HG03457 (cell line): ENCODE results near the gene FLRT2.

ENCODE experiments used
- ATAC-seq: cut with Tn5 transposase; IDR thresholded peaks from one replicate; pipeline ENCODE4 v1.9.1; 2021; ENCODE audit warnings: moderate number of reproducible peaks; ENCODE audit not compliant: unreplicated experiment

Gene FLRT2

GRCh38 chr14:85594217-85594616, 64.3 kb downstream of the FLRT2 start:
- no peak for ATAC-seq

DNA sequence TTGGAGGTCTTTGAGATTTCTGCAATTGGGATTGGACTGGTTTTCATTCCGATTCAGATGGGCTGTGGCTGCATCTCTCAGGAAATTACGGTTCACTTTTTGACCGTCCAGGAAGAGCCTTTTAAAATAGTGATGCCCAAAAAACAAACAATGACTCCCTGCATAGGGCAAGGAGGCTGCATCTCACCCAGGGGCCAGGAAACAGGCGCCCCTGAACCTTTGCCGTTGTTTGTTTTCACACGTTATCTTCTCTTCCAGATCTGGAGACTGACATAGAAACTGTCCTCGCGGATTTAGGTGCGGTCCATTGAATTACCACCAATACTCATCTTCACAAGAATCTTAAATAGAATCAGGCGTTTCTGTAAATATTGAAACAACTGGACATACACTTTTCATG, 66.0 kb downstream of the FLRT2 start:
- ATAC-seq = no peak

GRCh38 chr14:85596562-85596961, 66.6 kb downstream of the FLRT2 start:
- ATAC-seq = no peak

GRCh38 chr14:85597701-85598100, 67.8 kb downstream of the FLRT2 start:
- ATAC-seq = no peak

- ATAC-seq = no peak
Observed at GRCh38 chr14:85599939-85600338, 70.0 kb downstream of the FLRT2 start.

DNA sequence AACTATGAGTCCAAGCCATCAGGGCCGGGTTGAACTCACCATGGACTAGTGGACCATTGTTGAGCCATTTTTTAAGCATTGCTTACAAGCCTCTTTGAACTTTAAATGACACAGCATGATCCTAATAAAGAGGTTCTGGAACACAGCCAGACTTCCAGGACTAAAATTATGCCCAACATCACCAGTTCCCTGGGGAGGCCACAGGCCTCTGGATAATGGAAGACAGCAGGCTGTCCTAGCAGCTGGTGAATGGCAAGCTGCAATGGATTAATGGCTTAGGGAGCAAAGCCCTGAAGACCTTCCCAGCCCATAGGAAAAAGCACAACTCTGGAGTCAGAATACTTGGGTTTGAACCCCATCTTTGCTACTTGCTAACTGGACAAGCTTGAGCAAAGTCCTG, 71.3 kb downstream of the FLRT2 start:
- ATAC-seq = no peak

- ATAC-seq = no peak
Observed at GRCh38 chr14:85601690-85602089, 71.7 kb downstream of the FLRT2 start.

GRCh38 chr14:85602345-85602744, 72.4 kb downstream of the FLRT2 start:
- ATAC-seq = no peak

DNA sequence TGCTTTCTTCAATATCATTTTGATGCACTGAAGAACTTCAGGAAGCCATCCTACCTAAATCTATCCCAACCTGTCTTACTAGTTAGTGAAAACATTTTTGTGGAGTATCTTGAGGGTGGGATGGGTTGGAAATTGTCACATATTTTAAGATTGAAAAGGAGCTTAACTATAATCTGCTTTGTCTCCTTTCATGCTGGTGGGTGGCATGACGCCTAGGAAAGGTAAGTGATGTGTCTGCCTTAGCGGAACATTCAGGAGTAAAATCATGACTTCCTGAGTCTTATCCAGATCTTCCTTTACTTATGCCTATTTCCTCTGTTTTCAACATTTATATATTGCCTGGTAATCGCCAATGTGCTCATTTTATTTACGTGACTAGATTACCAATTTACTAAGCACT, 74.1 kb downstream of the FLRT2 start:
- no peak for ATAC-seq

DNA sequence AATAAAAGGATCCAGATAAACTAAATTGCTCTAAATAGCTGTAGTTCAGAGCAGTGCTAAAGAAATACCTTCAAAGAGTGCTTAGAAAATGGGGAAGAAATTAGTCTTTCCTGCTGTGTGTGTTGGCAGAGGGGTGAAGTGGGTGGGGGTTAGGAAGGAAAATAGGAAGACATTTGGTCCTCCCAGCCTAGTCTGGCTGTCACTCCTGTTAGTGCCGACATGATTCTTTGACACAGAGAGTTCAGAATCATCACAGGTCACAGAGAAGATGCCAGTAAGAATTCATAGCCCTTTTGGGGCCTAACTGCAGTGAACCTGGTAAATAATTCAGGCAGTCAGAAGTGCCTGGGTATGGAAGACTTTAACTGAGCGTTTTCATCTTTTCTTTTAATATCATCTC, 74.8 kb downstream of the FLRT2 start:
- ATAC-seq = no peak

GRCh38 chr14:85607651-85608081, 77.7 kb downstream of the FLRT2 start:
- ATAC-seq = no peak

- ATAC-seq = no peak
Observed at GRCh38 chr14:85613496-85613895, 83.6 kb downstream of the FLRT2 start.

GRCh38 chr14:85616386-85616885, 86.5 kb downstream of the FLRT2 start:
- ATAC-seq = no peak

DNA sequence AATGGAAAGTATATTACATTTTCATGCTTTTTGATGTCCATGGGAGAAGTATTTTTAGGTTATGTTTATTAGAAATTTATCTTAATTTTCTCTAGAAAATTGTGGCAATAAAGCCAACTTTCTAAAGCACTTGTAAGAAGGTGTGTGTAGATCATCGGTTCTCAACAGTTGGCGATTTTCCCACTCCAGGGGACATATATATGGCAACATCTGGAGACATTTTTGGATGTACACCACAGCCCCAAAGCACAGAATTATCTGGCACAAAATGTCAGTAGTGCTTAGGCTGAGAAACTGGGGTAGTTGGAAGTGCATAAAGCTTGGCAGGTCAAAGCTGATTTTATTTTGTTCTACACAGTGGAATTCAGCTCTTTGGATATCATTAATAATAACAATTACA, 86.9 kb downstream of the FLRT2 start:
- ATAC-seq = no peak

GRCh38 chr14:85617791-85618190, 87.8 kb downstream of the FLRT2 start:
- ATAC-seq = no peak

- ATAC-seq = no peak
Observed at GRCh38 chr14:85618390-85618789, 88.4 kb downstream of the FLRT2 start.

DNA sequence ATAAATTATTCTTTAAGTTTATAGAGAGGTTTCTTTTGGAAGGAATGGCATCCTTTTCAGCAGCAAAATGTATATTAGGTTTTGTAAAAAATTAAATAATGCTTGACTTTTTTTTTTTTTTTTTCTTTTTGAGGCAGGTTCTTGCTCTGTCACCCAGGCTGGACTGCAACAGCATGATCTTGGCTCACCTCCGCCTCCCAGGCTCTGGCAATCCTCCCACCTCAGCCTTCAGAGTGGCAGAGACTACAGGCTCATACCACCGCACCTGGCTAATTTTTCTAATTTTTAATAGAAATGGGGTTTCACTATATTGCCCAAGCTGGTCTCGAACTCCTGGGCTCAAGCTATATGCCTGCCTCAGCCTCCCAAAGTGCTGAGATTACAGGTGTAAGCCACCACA, 89.0 kb downstream of the FLRT2 start:
- ATAC-seq = no peak

DNA sequence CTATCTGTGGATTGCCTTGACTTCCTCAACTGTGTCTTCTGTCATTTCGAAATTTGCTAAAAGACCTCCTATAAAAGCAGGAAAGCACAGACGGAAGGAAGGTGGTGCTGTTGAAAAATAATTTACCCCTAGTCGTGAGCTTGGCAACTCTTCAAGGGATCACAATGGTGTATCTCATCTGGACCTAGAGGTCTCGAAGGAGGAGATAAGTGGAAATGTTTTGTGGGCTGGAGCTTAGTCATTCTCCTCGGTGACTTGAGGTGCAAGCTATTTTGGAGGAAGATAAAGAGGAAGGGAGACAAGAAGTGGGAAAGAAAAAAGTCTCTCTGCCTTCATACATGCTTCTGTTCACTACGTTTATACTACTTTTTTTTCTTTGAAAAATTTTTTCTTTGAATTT, 89.9 kb downstream of the FLRT2 start:
- no peak for ATAC-seq

DNA sequence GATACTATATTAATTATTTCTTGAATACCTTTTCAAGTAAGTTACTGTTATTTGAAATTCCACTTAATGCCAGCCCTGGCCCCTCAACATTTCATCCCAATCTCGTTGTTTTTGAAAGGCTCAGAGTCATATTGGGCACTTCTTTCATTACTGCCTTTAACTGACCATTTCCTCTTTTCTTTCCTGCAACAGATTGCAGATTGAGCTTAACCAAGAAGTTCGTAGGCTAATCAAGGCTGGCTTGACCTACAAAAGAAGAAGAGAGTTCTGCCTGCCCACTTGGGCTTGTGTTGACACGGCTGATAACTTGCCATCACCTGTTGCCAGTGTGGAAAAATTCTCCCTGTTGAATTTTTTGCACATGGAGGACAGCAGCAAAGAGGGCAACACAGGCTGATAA, 91.0 kb downstream of the FLRT2 start:
- ATAC-seq = no peak

DNA sequence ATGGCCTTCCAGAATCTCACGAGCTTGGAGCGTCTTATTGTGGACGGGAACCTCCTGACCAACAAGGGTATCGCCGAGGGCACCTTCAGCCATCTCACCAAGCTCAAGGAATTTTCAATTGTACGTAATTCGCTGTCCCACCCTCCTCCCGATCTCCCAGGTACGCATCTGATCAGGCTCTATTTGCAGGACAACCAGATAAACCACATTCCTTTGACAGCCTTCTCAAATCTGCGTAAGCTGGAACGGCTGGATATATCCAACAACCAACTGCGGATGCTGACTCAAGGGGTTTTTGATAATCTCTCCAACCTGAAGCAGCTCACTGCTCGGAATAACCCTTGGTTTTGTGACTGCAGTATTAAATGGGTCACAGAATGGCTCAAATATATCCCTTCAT, 92.2 kb downstream of the FLRT2 start:
- no peak for ATAC-seq

DNA sequence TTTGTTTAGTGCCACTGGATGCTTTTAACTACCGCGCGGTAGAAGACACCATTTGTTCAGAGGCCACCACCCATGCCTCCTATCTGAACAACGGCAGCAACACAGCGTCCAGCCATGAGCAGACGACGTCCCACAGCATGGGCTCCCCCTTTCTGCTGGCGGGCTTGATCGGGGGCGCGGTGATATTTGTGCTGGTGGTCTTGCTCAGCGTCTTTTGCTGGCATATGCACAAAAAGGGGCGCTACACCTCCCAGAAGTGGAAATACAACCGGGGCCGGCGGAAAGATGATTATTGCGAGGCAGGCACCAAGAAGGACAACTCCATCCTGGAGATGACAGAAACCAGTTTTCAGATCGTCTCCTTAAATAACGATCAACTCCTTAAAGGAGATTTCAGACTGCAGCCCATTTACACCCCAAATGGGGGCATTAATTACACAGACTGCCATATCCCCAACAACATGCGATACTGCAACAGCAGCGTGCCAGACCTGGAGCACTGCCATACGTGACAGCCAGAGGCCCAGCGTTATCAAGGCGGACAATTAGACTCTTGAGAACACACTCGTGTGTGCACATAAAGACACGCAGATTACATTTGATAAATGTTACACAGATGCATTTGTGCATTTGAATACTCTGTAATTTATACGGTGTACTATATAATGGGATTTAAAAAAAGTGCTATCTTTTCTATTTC, 93.2 kb downstream of the FLRT2 start:
- ATAC-seq = no peak

GRCh38 chr14:85625925-85626585, 96.1 kb downstream of the FLRT2 start:
- no peak for ATAC-seq

GRCh38 chr14:85634205-85634604, 104.3 kb downstream of the FLRT2 start:
- ATAC-seq = no peak
